Stimulated activated CD4-positive, alpha-beta T cell treated with anti-CD3 and anti-CD28 coated beads, Interleukin-12 subunit alpha, Interleukin-12 subunit beta, amount 100 ng/mL, for 48 hours (primary cell): ENCODE measurements around the gene CTTNBP2NL.

Source experiments
- DNase-seq, 3 donors: peaks; one replicate each; pipeline ENCODE4 v3.0.0-alpha.2; 2020; ENCODE audit warnings: low read depth in 2 of 3, low spot score in 1 of 3

The CTTNBP2NL gene, protein sequence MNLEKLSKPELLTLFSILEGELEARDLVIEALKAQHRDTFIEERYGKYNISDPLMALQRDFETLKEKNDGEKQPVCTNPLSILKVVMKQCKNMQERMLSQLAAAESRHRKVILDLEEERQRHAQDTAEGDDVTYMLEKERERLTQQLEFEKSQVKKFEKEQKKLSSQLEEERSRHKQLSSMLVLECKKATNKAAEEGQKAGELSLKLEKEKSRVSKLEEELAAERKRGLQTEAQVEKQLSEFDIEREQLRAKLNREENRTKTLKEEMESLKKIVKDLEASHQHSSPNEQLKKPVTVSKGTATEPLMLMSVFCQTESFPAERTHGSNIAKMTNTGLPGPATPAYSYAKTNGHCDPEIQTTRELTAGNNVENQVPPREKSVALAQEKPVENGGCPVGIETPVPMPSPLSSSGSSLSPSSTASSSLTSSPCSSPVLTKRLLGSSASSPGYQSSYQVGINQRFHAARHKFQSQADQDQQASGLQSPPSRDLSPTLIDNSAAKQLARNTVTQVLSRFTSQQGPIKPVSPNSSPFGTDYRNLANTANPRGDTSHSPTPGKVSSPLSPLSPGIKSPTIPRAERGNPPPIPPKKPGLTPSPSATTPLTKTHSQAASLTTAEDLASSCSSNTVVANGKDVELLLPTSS

DNA sequence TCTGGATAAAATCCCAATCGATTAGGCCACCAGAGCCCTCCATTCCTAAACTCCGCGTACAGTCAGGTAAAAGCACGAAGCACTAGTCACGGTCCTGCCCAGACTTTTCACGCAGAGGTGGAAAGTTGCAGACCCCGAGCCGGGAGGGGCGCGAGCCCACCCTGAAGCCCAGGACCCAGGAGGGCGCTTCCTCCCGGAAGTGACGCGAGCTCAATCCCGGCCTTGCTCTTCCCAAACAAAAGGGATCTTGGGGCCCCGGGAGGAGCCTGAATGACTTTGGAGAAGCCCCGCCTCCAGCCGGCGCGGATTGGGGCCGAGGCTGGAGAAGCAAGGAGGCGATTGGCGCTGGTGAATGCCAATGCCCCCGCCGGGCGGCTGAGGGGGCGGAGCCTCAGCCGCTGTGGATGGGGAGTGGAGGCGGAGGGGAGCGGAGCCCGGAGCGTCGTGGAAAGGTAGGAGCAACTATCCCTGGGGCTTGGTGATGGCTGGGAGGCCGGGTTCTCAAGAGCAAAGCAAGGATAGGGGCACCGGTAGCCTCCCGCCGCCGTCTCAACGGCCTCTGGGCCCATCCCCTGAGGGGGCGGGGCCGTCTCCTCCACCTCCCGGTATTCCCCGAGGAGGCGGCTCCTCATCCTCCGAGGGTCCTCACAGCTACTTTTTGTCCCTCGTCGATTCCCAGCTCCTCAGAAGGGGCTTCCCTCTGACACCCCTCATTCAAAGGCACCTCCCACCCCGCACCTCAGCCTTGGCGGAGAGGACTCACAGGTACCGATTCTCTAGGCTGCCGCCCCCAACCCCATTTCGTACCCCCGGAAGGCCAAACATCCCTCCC, at the start of gene CTTNBP2NL:
CTTNBP2NL (plus strand) TSS at position 394 of the 832 bp plus-strand sequence. CDS start 19,952 bp downstream, outside the sequence.
- DNase-seq, result peak; percentile 55 to 77 (median 68)

DNA sequence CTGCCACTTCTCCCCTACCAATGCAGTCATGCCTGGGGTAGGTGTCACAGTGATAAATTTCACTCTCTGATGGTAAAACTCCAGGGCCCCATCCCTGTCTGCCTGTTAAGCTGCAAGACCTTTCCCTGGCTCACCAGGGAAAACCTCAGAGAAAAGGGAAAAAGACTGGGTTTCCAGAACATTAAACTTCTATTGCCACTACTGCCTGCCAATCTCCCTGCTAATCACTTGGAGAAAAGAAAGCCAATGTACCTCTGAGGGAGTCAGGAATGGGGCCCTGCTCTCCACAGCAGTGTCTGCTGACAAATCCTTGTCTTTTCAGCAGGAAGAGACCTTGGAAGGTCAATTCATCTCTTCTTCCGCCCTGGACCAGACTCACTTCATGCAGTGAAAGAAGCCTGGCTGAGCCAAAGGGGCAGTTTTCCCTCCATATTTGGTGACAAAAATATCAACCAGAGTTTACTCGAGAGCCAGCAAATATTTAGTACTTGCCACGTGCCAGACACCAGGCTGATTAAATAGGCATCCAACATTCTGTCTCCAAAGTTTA, 49.1 kb upstream of the CTTNBP2NL start:
- DNase-seq, result no peak

DNA sequence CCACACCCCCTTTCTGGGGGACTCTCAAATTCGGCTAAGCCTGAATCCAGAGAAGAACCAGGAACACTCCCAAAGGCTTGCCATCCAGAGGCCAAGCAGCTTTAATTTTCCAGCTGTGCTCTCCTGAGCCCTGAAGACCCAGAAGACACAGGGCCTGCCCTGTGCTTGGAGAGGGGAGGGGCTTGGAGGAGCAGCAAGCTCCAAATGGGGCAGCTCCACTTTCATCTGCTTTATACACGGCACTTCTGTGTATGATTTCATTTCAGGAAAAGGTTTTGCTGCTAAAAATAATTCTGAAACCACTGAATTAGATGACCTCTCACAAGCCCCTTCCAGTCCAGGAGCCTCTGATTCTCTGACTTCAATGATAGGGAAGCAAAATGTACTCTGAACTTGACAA, 39.2 kb upstream of the CTTNBP2NL start:
- DNase-seq, result no peak

DNA sequence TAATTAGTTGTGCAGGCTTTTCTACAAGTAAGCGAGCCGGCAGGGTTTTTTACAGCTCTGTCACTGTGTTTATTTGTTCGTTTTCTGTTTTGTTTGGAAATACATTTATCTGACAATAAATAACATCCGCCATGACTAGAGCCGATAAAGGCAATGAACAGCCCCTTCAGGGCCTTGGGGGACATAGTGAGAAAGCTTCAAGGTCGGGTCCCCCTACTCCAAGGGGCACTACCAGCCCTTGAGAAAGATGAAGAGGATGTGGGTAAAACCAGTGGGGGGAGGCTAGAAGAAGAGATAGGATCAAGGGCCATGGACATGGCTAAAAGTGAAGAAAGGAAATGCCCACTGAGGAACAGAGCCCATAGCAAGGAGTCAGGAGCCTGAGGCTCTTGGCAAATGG, 38.5 kb upstream of the CTTNBP2NL start:
- no peak for DNase-seq

DNA sequence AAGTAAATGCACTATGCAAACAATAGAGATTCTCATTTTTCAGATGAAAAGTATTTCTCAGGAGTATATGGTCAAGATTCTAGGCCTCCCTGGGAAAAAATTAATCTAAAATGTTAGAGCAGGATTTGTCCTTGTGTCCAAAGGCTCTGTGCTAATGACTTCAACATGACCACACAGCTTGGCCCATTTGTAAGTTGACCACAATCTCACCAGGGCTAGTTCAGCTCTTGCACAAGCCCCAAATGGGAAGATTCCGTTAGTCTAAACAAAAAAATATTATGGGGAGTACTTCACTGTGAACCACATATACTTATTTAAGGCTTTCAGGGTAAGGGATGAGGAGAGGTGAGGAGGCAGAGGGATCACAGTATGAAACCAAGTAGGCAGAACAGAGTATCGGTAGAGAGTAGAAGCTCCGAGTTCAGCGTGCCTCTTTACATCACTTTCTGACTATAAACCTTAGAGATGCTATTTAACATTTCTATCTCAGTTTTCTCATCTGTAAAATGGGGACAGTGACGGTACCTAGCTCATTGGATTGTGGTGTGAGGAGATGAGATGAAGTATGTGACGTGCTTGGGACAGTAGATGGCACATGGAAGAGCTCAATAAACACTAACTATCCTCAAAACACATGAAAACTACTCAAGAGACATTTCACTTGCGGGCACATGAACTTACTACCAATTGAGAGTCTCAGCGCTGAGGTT, 37.8 kb upstream of the CTTNBP2NL start:
- no peak for DNase-seq

DNA sequence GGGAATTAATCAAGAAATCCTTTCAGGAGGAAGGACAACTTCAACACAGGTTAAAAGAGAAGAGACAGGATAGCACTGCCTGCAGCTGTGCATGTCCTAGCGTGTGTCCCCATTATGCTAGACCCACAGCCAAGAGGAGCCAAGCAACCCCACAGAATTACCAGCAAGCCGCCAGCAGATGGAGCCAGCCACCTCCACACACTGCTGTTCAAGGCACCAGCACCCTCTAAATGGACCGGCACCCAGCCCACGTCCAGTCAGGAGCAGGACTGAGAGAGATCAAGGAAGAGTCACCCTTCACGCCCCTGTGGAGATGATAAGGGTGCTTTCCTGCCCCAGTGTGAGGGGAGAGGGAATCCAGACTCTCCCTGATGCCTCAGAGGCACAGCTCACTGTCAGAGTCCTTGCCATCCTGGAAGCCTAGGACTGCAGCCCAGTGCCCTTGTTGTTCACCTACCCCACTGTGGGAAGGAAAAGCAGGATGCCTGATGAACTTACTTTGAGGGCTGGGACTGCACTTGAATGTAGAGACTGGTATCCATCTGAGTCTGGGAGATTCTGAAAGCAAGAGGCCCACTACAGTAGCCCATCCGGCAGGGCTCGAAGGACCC, 37.1 kb upstream of the CTTNBP2NL start:
- peak; percentile 5 to 16 (median 14) for DNase-seq

DNA sequence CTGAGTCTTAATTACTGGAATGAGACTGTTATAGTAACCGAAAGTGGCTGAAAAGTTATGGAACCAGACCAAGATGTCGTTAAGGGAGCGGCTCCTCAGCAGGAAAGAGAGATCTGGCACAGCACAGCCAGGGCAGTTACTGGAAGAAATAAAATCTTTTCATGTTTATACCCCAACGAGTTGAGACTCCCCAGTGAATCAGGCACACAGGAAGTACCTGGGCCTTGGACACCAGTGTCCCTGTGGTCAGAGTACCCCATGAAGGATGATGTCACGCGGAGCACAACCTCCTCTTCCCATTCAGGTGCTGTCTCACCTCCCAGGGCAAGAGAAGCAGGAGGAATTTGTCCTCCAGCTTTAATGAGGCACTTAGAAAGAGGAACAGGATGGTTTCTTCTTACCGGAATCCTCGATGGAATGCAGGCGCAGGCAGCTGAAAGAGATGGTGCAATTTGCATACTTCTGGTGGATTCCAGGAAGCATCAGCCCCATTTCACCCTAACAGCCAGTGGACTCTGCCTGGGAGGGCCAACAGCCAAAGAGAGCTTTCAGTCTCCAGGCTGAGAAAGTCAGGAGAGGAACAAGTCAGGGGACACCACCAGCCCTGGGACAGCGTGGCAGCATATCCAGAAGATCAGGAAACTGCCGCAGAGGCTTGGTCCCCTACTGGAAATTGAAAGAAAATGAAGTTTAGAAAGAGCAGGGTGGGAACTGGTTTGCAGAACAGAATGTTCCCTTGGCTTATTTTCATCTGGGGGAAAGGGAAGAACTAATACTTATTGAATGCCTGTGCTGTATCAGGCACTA, 35.9 kb upstream of the CTTNBP2NL start:
- no peak for DNase-seq

DNA sequence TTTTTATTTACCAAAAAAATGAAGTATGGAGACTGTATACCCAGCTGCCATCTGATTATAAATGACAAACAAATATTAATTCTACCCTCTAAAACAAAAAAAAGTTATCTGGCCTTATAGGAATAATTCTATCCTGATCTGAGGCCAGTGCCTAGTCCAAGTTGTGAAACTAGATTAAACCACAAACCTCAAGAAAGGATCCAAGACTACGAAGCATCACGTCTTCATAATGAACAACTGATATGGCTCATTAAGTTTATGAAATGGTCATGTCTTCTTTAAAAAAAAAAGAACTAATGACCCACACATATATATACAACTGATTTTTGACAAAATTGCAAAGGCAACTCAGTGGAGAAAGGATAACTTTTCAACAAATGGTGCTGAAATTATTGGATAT, 32.4 kb upstream of the CTTNBP2NL start:
- no peak for DNase-seq

DNA sequence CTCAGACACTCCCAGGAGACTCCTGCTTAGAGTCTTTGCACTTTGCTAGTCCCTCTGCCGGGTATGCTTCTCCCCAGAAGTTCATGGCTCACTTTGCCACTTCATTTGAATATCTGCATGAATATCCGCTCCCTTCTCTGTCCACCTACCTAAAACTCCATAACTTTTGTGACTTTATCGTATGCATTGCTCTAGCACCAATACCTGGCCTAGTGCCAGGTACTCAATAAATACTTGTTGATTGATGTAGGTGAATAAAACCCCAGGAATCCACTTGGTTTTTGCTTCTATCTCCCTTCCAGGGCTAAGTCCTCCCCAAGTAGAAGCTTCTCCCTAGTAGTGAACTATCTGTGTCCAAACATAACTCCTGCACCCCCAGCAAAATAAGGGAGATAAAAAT, 27.8 kb upstream of the CTTNBP2NL start:
- no peak for DNase-seq

DNA sequence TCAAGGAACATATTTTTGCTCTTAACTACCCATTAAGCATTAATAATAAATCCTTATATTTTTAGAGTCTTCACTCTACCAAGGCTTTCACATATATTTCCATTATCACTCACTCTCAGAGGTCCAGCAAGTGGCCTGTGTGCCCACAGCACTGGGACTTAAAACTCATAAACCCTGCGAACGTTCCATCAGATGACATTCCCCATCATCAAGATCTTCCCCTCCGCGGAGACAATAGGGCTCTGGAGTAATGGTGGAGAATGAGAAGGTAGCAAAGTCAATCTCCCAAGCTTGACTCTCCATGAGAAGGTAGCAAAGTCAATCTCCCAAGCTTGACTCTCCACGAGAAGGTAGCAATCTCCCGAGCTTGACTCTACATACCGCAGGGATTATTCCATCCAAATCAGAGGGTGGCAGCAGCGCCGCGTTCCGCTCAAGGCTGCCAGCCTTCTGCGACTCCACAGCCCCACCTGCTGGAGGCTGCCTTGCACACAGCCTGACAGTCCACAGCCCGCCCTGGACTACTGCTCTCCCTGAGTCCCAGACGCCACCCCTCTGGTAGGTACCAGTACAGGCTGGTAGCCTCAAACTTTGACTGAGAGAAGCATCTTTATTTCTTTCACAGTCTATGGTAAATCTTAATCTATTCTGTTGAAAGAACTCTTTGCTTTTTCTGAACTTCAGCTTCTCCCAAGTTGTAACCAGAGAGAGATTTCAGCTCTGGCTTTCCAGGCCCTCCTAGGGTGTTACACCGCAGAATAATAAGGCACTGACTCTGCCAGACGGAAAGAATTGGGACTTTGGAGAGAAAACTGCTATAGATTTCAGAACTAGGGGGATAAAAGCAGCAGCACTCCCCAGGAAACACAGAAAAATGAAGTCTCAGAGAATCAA, 26.4 kb upstream of the CTTNBP2NL start:
- DNase-seq, result peak; percentile 75 to 89 (median 80)

DNA sequence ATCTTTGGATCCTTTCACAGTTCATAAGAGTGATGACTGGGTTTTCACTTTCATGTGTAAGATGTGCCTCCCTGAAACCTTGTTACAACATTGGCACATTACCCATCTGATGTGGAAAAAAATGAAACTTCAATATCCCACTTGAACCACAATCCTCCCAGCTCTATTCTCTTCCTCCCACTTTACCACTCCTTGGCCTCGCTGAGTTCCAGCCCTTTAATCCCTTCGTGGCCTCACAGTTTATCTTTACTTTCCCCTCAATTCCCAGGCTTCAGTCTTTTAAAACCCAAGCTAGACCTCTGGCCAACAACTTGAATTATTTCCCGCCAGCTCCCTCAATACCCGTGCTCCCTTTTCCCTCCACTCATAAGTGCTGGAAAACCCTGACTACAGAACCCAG, 25.0 kb upstream of the CTTNBP2NL start:
- no peak for DNase-seq

DNA sequence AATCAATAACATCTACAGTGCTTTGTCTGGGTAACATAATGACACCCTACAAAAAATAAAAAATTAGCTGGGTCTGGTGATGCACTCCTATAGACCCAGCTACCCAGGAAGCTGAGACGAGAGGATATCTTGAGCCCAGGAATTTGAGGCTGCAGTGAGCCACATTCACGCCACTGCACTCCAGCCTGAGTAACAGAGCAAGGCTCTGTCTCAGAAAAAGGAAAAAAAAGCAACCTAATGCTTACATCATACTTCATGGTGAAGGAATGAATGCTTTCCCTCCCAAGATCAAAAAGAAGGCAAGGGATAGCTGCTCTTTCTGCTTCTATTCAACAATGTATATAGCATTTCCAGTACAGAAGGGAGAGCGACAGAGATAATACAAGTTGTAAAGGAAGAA, 24.2 kb upstream of the CTTNBP2NL start:
- no peak for DNase-seq

DNA sequence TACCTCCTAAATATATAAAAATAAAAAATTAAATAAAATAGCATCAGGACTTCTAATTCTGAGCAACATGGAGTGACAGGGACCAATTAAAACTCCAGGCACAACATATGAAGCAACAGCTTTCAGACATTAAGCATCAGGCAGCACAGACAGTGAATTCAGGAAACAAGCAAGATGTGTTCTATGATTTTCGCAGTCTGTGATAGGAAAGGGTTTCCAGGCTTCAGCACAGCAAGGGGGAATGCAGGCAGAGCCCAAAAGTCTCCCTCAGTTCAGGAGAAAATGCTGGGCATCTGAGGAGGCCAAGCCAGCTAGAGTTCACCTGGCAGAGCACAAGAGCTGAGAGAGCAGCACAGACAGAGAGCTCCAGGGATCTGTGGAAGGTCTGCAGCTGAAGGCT, 22.2 kb upstream of the CTTNBP2NL start:
- no peak for DNase-seq

DNA sequence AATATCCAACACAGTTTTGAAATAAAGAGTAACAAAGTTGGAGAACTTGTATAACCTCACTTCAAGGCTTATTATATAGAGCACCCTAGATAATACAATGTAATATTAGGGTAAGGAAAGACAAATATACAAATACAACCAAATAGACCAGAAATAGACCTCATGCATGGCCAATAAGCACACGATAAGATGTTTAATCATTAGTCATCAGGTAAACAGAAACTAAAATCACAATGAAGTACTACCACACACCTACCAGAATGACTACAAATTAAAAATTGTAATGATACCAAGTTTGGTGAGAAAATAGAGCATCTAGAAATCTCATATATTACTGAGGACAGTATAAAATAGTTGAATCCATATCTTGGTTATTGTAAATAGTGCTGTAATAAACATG, 20.3 kb upstream of the CTTNBP2NL start:
- DNase-seq, result no peak

DNA sequence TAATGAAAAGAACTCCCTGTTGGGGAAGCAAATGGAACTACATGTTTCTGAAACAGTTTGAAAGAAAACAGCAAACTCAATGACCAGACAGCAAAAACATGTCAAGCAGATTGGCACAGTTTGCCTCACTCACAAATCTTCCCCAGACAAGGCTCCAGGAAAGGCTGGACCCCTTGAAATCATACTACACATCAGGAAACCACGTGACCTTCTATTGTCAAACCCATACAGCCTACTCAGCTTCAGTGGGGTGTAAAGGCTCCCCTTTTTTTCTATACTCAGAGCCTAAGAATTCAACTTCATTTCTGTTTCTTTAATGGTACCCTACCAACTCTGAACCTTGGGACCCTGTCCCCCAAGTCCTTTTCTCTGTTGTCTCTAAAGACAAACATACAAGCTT, 15.7 kb upstream of the CTTNBP2NL start:
- DNase-seq, result no peak

DNA sequence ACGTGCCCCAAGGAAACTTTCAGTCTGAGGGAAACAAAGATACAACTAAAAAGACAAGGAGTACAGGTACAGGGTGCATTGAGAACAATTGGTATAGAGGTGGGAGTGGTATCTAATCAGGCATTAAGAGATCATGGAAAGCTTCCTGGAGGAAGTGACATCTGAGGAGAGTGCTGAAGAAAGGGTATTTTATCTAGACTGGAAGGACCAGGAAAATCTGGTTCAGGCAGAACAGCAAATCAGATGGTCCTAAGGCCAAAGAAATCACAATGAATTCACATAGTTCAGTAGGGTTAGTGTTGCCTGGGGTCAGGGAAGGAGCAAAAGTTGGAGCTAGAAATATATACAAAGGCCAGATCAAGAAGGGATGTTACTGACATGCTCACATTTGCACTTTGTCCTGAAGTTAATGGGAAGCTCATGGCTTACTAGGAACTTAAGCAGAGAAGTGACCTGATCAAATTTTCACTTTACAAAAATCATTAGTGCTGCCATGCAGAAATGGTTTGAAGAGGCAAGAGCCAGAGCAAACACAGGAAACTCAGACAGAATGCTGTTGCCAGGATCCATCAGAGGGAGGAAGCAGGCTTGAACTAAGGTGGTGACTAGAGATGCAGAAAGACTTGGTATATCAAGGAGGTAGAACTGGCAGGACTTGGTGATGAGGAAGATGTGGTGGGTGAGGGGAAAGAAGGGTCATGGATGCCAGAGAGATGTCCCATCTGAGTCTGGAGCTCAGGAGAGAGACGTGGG, 14.5 kb upstream of the CTTNBP2NL start:
- no peak for DNase-seq

DNA sequence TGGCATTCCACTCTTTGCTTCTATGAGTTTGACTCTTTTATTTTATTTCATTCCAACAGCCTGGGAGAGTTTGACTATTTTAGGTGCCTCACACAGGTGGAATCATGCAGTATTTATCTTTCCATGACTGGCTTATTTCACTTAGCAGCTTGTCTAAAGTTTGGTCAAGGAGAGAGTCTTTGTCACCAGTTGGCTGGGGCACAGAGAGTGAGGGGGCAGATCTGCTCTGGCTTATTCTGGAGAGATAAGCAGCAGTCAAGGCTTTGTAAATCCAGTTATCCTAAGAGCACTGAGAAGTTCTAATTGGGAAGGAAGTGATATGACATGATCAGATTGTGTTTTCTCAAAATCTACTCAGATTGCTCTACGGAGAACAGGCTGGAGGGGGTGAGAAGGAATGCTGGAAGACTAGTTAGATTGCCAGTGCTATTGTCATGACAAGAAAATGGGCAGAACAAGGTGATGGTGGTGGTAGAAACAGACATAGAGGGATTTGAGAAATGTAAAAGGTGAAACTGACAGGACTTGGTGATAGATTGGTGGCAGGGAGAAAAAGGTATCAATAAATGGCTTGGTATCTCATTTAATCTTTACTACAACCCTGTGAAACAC, 12.1 kb upstream of the CTTNBP2NL start:
- no peak for DNase-seq
